HFFc6 (cell line): ENCODE measurements around the gene IARS2. TPM values are rescaled to one million over a fixed set of nuclear protein-coding genes. Genes with fewer than 3 reads are reported as not detected.
A peak's percentile ranks its signal among the peaks of the same experiment; 100 is the strongest.
"Not testable (repeated sequence)": the region's sequence is repeated elsewhere in the genome, so short reads cannot be mapped to it uniquely, and the experiment has no call there.

Experiments used
- DNase-seq: peaks from one replicate; pipeline ENCODE4 v3.0.0-alpha.2; 2018
- H3K27ac Mint-ChIP-seq: 2 replicates; pipeline ENCODE4 v1.8.0; 2020; ENCODE audit warnings: mild to moderate bottlenecking, mixed read lengths
- H3K27me3 Mint-ChIP-seq: 2 replicates; pipeline ENCODE4 v1.8.0; 2021; ENCODE audit warnings: mild to moderate bottlenecking, moderate library complexity, mixed read lengths; ENCODE audit not compliant: insufficient read depth
- H3K36me3 Mint-ChIP-seq: 2 replicates; pipeline ENCODE4 v1.8.0; 2021; ENCODE audit warnings: low read depth, mixed read lengths
- H3K4me1 Mint-ChIP-seq: 2 replicates; pipeline ENCODE4 v1.8.0; 2020; ENCODE audit warnings: low read depth, mixed read lengths
- H3K4me3 Mint-ChIP-seq: 2 replicates; pipeline ENCODE4 v1.8.0; 2020; ENCODE audit warnings: mild to moderate bottlenecking, moderate library complexity, mixed read lengths
- H3K9me3 Mint-ChIP-seq: 2 replicates; pipeline ENCODE4 v1.8.0; 2020; ENCODE audit warnings: mild to moderate bottlenecking, mixed read lengths
- CTCF ChIP-seq: fragments of 200-600 bp; sonication (generic); IDR thresholded peaks from 2 replicates; pipeline ENCODE4 v1.5.0; 2021; ENCODE audit warnings: antibody characterized with exemption, mild to moderate bottlenecking
- total RNA-seq, 6 experiments: library from RNA; stranded (reverse); fragmentation: NEBNext Ultra II Directional; extraction: Animal tissue kit (Norgen Biotek cat#: 25700); gene quantifications; 2 replicates in 1 of 6; 3 replicates in 5 of 6; pipeline ENCODE4 v1.2.3, GENCODE V29; 2021

The IARS2 gene
- total RNA-seq, 6 experiments from 2014 or later = 81.6 to 95.2 (median 90.5) TPM

GRCh38 chr1:220149742-220150141 lies 55.8 kb downstream of the IARS2 start:
- H3K4me3 Mint-ChIP-seq = no peak overlapping the region
- H3K27me3 Mint-ChIP-seq = peaks cover 6% of the 10 kb centered on the region
- DNase-seq = no peak
- peaks cover 23% of the 10 kb centered on the region for H3K36me3 Mint-ChIP-seq
- no peaks in the 10 kb centered on the region for H3K9me3 Mint-ChIP-seq
- no peaks in the 10 kb centered on the region for H3K4me1 Mint-ChIP-seq
- no peak for TF ChIP-seq CTCF
- H3K27ac Mint-ChIP-seq = no peak overlapping the region

GRCh38 chr1:220151454-220151853 lies 57.5 kb downstream of the IARS2 start:
- Mint-ChIP-seq H3K4me3 (no peak overlapping the region), H3K27me3 (peaks cover 1% of the 10 kb centered on the region; the same call in 1 of the 2 replicates), H3K9me3 (no peaks in the 10 kb centered on the region), H3K4me1 (no peaks in the 10 kb centered on the region), H3K27ac (no peak overlapping the region), H3K36me3 (peaks cover 17% of the 10 kb centered on the region)
- no peak for TF ChIP-seq CTCF
- DNase-seq = no peak

GRCh38 chr1:220153147-220153546 lies 59.2 kb downstream of the IARS2 start:
- Mint-ChIP-seq H3K4me1 (no peaks in the 10 kb centered on the region), H3K9me3 (no peaks in the 10 kb centered on the region), H3K36me3 (peaks cover 31% of the 10 kb centered on the region), H3K27ac (no peak overlapping the region), H3K4me3 (no peak overlapping the region), H3K27me3 (peaks cover 1% of the 10 kb centered on the region; the same call in 1 of the 2 replicates)
- DNase-seq = no peak
- TF ChIP-seq CTCF = no peak

- Mint-ChIP-seq H3K4me1 (no peaks in the 10 kb centered on the region), H3K27me3 (no peaks in the 10 kb centered on the region), H3K4me3 (no peak overlapping the region), H3K9me3 (no peaks in the 10 kb centered on the region), H3K36me3 (peaks cover 50% of the 10 kb centered on the region), H3K27ac (0 out of 2 replicates have a peak overlapping the region, but pooled peaks have one; percentile 5)
- DNase-seq = no peak
- TF ChIP-seq CTCF = no peak
These were observed 62.8 kb downstream of the IARS2 start for GRCh38 chr1:220156620-220157146.

- no peak overlapping the region for H3K4me3 Mint-ChIP-seq
- no peak for TF ChIP-seq CTCF
- H3K36me3 Mint-ChIP-seq = peaks cover 49% of the 10 kb centered on the region
- H3K27ac Mint-ChIP-seq = no peak overlapping the region
- H3K9me3 Mint-ChIP-seq = no peaks in the 10 kb centered on the region
- no peak for DNase-seq
- no peaks in the 10 kb centered on the region for H3K27me3 Mint-ChIP-seq
- no peaks in the 10 kb centered on the region for H3K4me1 Mint-ChIP-seq
These were observed 63.8 kb downstream of the IARS2 start for GRCh38 chr1:220157738-220158137.

- DNase-seq, H3K4me1 Mint-ChIP-seq, H3K9me3 Mint-ChIP-seq, H3K27me3 Mint-ChIP-seq, H3K27ac Mint-ChIP-seq, H3K4me3 Mint-ChIP-seq: not testable (repeated sequence)
- peaks cover 49% of the 10 kb centered on the region for H3K36me3 Mint-ChIP-seq
These were observed 64.6 kb downstream of the IARS2 start for GRCh38 chr1:220158530-220158929.
